K562 (cell line): Measurements from ENCODE around the gene CLHC1. TPM values are rescaled to one million over a fixed set of nuclear protein-coding genes. Genes with fewer than 3 reads are reported as not detected.

Source experiments
- ATAC-seq: fragments of 200-7000 bp; cut with Tn5 transposase; 3 replicates; pipeline ENCODE4 v1.9.1; 2020; ENCODE audit warnings: moderate library complexity
- BruUV-seq: library from RNA; stranded (reverse); fragments of 400-500 nt; replicated peaks from 2 replicates; lab custom pipeline; 2021; lab: Mats Ljungman, UMichigan
- CTCF ChIA-PET: fragments of 300-600 bp; formaldehyde crosslinking; extraction: SDS; loops from one replicate; lab custom pipeline; 2021; ENCODE audit warnings: low intra/inter-chr PET ratio; lab: Yijun Ruan, JAX
- POLR2A ChIA-PET: fragments of 300-600, 350-650 bp; sonication (Branson Sonifier 250); formaldehyde crosslinking; extraction: SDS; loops from one replicate; lab custom pipeline; 2021; ENCODE audit warnings: antibody characterized with exemption, inconsistent platforms; lab: Yijun Ruan, JAX
- DNase-seq, 4 experiments: peaks; one replicate each; pipeline versions ENCODE4 v3.0.0 to v3.0.0-alpha.2; 2011 to 2018; ENCODE audit warnings: low spot score in 3 of 4, mixed read lengths in 3 of 4; ENCODE audit errors: extremely low read depth in 1 of 4
- FAIRE-seq: peaks from 2 replicates; lab custom pipeline; 2011; peaks lifted over from hg19 to GRCh38; lab: Jason Lieb, UNC
- H2AFZ ChIP-seq: 2 replicates; pipeline ENCODE4 v1.6.0; 2011; ENCODE audit warnings: low read depth, low read length, control low read depth, inconsistent platforms
- H3K27ac ChIP-seq: fragments of 200-600 bp; 3 replicates; pipeline ENCODE4 v1.8.0; 2011; ENCODE audit warnings: low read depth, mild to moderate bottlenecking, control low read depth, inconsistent platforms, low read length, moderate library complexity, mixed read lengths; ENCODE audit errors: extremely low read depth
- H3K27me3 ChIP-seq, 2 experiments: fragments of 300-600 bp in 1 of 2; 2 replicates in 1 of 2; 3 replicates in 1 of 2; pipeline versions ENCODE4 v1.6.0 to v1.8.0; 2011; ENCODE audit warnings: inconsistent platforms in 2 of 2, low read length in 2 of 2, mild to moderate bottlenecking in 1 of 2, mixed read lengths in 1 of 2, moderate library complexity in 1 of 2; ENCODE audit not compliant: control insufficient read depth in 2 of 2, insufficient read depth in 2 of 2
- H3K36me3 ChIP-seq: fragments of 300-600 bp; 3 replicates; pipeline ENCODE4 v1.8.0; 2011; ENCODE audit warnings: mild to moderate bottlenecking, low read length, inconsistent platforms; ENCODE audit not compliant: control insufficient read depth, insufficient read depth
- H3K4me1 ChIP-seq, 2 experiments: fragments of 200-600 bp in 1 of 2; replicated peaks in 1 of 2; 2 replicates in 1 of 2; 3 replicates in 1 of 2; pipeline versions ENCODE4 v1.5.1 to v1.8.0; 2011; ENCODE audit warnings: inconsistent platforms in 2 of 2, low read length in 2 of 2, mild to moderate bottlenecking in 1 of 2, mixed read lengths in 1 of 2, moderate library complexity in 1 of 2; ENCODE audit not compliant: control insufficient read depth in 2 of 2, insufficient read depth in 2 of 2
- H3K4me2 ChIP-seq: 2 replicates; pipeline ENCODE4 v1.6.1; 2011; ENCODE audit warnings: low read length, control low read depth, inconsistent platforms, mixed read lengths; ENCODE audit not compliant: insufficient read depth
- H3K4me3 ChIP-seq: fragments of 200-600 bp; sonication (generic), shearing (Covaris generic); 2 replicates; pipeline ENCODE4 v1.5.1; 2016; ENCODE audit warnings: control low read depth, inconsistent platforms
- H3K79me2 ChIP-seq: fragments of 200-600 bp; 3 replicates; pipeline ENCODE4 v1.8.0; 2011; ENCODE audit warnings: low read length, inconsistent platforms; ENCODE audit not compliant: control insufficient read depth, insufficient read depth
- H3K9ac ChIP-seq, 2 experiments: 2 replicates each; pipeline versions ENCODE4 v1.6.0 to v1.6.1; 2011; ENCODE audit warnings: low read depth in 2 of 2, low read length in 2 of 2, control low read depth in 1 of 2, inconsistent platforms in 1 of 2, mild to moderate bottlenecking in 1 of 2, mixed read lengths in 1 of 2; ENCODE audit not compliant: insufficient read depth in 1 of 2
- H3K9me1 ChIP-seq: one replicate; pipeline ENCODE4 v1.6.0; 2011; ENCODE audit warnings: inconsistent platforms, mild to moderate bottlenecking, low read length, moderate library complexity; ENCODE audit not compliant: control insufficient read depth, insufficient read depth
- H3K9me3 ChIP-seq: replicated peaks from 2 replicates; pipeline ENCODE4 v1.5.1; 2011; ENCODE audit warnings: low read depth, low read length, inconsistent platforms; ENCODE audit not compliant: control insufficient read depth, insufficient read depth
- H4K20me1 ChIP-seq: replicated peaks from 2 replicates; pipeline ENCODE4 v1.6.1; 2011; ENCODE audit warnings: low read length, inconsistent platforms, mixed read lengths; ENCODE audit not compliant: control insufficient read depth, insufficient read depth
- ASH1L ChIP-seq: fragments of 450-650 bp; IDR thresholded peaks from 2 replicates; pipeline ENCODE4 v1.6.1; 2018; ENCODE audit warnings: borderline replicate concordance, mild to moderate bottlenecking, low read depth; ENCODE audit not compliant: partially characterized antibody
- CEBPB ChIP-seq: fragments of 450-650 bp; IDR thresholded peaks from 2 replicates; pipeline ENCODE4 v1.6.1; 2016; ENCODE audit warnings: missing genetic modification characterization, missing compliant biosample characterization
- CEBPG ChIP-seq, 3 experiments: fragments of 200-800 bp in 1 of 3; sonication (Bioruptor generic) in 1 of 3; sonication (generic) in 1 of 3; formaldehyde crosslinking in 1 of 3; IDR thresholded peaks in 2 of 3; conservative IDR thresholded peaks in 1 of 3; 2 replicates each; pipeline versions ENCODE4 v1.6.1 to v1.8.0; 2016 to 2022; ENCODE audit warnings: missing compliant biosample characterization in 2 of 3, missing genetic modification characterization in 2 of 3, mild to moderate bottlenecking in 1 of 3, missing genetic modification reagents in 1 of 3
- PTBP1 ChIP-seq: fragments of 200-400 bp; formaldehyde crosslinking; IDR thresholded peaks from 2 replicates; pipeline ENCODE4 v1.6.1; 2017; ENCODE audit warnings: low read depth, low read length
- WGBS: fragments of 100-300 bp; shearing (Covaris generic); methylation state at CpG from one replicate; pipeline ENCODE4 v1.1.6; 2016; ENCODE audit warnings: low coverage, mixed read lengths; ENCODE audit not compliant: insufficient coverage; ENCODE audit errors: missing lambda C conversion rate; 5-methylcytosine and 5-hydroxymethylcytosine counted together
- in situ Hi-C: fragments of 300-500 bp; cut with MboI; formaldehyde crosslinking; loops from 4 replicates; pipeline ENCODE4 v1.15.0; 2018; ENCODE audit warnings: inconsistent platforms, mixed read lengths
- intact Hi-C: fragments of 100-400 bp; cut with micrococcal nuclease; formaldehyde crosslinking; loops from 2 replicates; pipeline ENCODE4 v1.14.2; 2022
- polyA plus RNA-seq, 8 experiments: library from polyadenylated mRNA; depleted of rRNA in 4 of 8; stranded (reverse) in 5 of 8; unstranded in 3 of 8; fragments of >200 nt; fragmentation: Nextera tagmentation in 2 of 8; fragmentation: Illumina TruSeq in 1 of 8; extraction: Ambion mirVana in 2 of 8; extraction: Trizol in 1 of 8; gene quantifications; 2 replicates each; pipeline versions ENCODE4 v1.2.1 to v1.2.3, GENCODE V29; 2011 to 2014; ENCODE audit warnings: inconsistent platforms in 1 of 8, missing spikeins in 1 of 8
- total RNA-seq, 7 experiments: library from RNA; depleted of rRNA in 6 of 7; stranded (reverse); fragments of >200 nt in 6 of 7; fragmentation: Illumina TruSeq in 2 of 7; extraction: Trizol in 2 of 7; gene quantifications; 2 replicates each; pipeline versions ENCODE4 v1.2.1 to v1.2.3, GENCODE V29; 2011 to 2021; ENCODE audit warnings: low replicate concordance in 1 of 7
- TF ChIP-seq, protein P1 (sequence below): fragments of 450-650 bp; IDR thresholded peaks from 2 replicates; pipeline ENCODE4 v1.6.1; 2016
- TF ChIP-seq, protein P2 (sequence below), 2 experiments: IDR thresholded peaks in 1 of 2; conservative IDR thresholded peaks in 1 of 2; 2 replicates each; pipeline ENCODE4 v1.6.1; 2016; ENCODE audit warnings: low read depth in 2 of 2, mild to moderate bottlenecking in 1 of 2, missing compliant biosample characterization in 1 of 2, missing genetic modification characterization in 1 of 2, moderate library complexity in 1 of 2

CLHC1 gene
- total and polyA plus RNA-seq, 9 of the 15 experiments (the other 6 are each of a cell fraction or from before 2014, with no cell fraction given): 3.7 to 14.3 (median 8.6) TPM

DNA sequence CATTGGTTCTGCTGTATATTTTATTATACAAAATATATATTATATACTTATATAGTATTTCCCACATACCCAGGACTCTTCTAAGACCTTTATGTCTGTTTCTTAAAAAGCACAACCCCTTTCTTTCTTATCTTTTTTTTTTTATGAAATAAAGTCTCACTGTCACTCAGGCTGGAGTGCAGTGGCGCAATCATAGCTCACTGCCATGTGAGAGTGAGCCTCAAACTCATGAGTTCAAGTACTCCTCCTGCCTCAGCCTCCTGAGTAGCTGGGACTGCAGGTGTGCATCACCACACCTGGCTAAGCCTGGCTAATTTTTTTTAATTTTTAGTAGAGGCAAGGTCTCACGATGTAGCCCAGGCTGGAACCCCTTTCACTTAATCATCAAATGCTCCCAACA lies 72.3 kb downstream of the CLHC1 start:
- WGBS: 69% methylated on average over 2 of the region's 2 CpGs
- Histone ChIP-seq H3K27me3 (no peaks in the 10 kb centered on the region), H3K27ac (no peak overlapping the region), H3K9me1 (no peaks in the 10 kb centered on the region), H3K9ac (no peak overlapping the region), H3K79me2 (no peaks in the 10 kb centered on the region), H3K36me3 (no peaks in the 10 kb centered on the region), H2AFZ (no peak overlapping the region), H3K4me2 (no peak overlapping the region), H3K4me3 (no peak overlapping the region), H3K9me3 (no peaks in the 10 kb centered on the region), H4K20me1 (no peaks in the 10 kb centered on the region), H3K4me1 (peaks cover 18 to 41% of the 10 kb centered on the region in 2 experiments)
- in situ Hi-C loops: loop anchor here (10.0 kb wide), 1 partner anchor 255 kb away; no protein-coding TSS in a partner anchor
- no peak for DNase-seq
- intact Hi-C loops: no loop called here
- ATAC-seq: no peak
- no peak for FAIRE-seq
- POLR2A ChIA-PET: interaction anchor here (0.6 to 2.2 kb wide), 5 partner anchors 18 to 114 kb away, joined by 3 to 14 read pairs (median 3); partner anchors contain the start of gene RTN4
- peak; percentile 80 for TF ChIP-seq CEBPB (tag)
- TF ChIP-seq, protein P1, sequence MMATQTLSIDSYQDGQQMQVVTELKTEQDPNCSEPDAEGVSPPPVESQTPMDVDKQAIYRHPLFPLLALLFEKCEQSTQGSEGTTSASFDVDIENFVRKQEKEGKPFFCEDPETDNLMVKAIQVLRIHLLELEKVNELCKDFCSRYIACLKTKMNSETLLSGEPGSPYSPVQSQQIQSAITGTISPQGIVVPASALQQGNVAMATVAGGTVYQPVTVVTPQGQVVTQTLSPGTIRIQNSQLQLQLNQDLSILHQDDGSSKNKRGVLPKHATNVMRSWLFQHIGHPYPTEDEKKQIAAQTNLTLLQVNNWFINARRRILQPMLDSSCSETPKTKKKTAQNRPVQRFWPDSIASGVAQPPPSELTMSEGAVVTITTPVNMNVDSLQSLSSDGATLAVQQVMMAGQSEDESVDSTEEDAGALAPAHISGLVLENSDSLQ: peak; percentile 58; the same call in 1 of the 2 replicates
- TF ChIP-seq ASH1L: no peak
- TF ChIP-seq, protein P2, sequence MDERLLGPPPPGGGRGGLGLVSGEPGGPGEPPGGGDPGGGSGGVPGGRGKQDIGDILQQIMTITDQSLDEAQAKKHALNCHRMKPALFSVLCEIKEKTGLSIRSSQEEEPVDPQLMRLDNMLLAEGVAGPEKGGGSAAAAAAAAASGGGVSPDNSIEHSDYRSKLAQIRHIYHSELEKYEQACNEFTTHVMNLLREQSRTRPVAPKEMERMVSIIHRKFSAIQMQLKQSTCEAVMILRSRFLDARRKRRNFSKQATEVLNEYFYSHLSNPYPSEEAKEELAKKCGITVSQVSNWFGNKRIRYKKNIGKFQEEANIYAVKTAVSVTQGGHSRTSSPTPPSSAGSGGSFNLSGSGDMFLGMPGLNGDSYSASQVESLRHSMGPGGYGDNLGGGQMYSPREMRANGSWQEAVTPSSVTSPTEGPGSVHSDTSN (CRISPR knock-in tag; IDR thresholded peaks at IDR 0.05; ENCODE audit: low read depth): no peak
- TF ChIP-seq, protein P2 (tag; conservative IDR thresholded peaks at IDR 0.05; ENCODE audit: low read depth): 0 out of 2 replicates have a peak, but pooled peaks have one; percentile 31
- no peak for TF ChIP-seq CEBPG (CRISPR knock-in tag; IDR thresholded peaks at IDR 0.05)
- peak in 1 of 2 experiments; percentile 68; a peak in 2 of 4 replicates for TF ChIP-seq CEBPG (tag; conservative IDR thresholded peaks at IDR 0.05 in 1 of 2, IDR thresholded peaks at IDR 0.05 in 1 of 2)
- no peak for TF ChIP-seq PTBP1
- BruUV-seq: no TSS peak
- CTCF ChIA-PET: interaction anchor here (0.5 kb wide), 1 partner anchor 110 kb away, joined by 3 read pairs; the partner anchor contains the start of gene RTN4
